ENCODE results near the gene JARID2. TPM values are rescaled to one million over a fixed set of nuclear protein-coding genes. Genes with fewer than 3 reads are reported as not detected.

The JARID2 gene
- total and polyA plus RNA-seq, 12 donors, result 2.3 to 11.6 (median 8.7) TPM

GRCh38 chr6:15479761-15480160 lies 233.9 kb downstream of the JARID2 start:
- Histone ChIP-seq H3K4me1 (peaks cover 17 to 81% (median 47%) of the 10 kb centered on the region in 9 donors), H3K36me3 (peaks cover 0 to 15% (median 0%) of the 10 kb centered on the region in 9 donors), H3K9me3 (no peaks in the 10 kb centered on the region), H3K27ac (no peak overlapping the region), H3K27me3 (no peaks in the 10 kb centered on the region), H3K4me3 (no peak overlapping the region)
- TF ChIP-seq, protein P1, sequence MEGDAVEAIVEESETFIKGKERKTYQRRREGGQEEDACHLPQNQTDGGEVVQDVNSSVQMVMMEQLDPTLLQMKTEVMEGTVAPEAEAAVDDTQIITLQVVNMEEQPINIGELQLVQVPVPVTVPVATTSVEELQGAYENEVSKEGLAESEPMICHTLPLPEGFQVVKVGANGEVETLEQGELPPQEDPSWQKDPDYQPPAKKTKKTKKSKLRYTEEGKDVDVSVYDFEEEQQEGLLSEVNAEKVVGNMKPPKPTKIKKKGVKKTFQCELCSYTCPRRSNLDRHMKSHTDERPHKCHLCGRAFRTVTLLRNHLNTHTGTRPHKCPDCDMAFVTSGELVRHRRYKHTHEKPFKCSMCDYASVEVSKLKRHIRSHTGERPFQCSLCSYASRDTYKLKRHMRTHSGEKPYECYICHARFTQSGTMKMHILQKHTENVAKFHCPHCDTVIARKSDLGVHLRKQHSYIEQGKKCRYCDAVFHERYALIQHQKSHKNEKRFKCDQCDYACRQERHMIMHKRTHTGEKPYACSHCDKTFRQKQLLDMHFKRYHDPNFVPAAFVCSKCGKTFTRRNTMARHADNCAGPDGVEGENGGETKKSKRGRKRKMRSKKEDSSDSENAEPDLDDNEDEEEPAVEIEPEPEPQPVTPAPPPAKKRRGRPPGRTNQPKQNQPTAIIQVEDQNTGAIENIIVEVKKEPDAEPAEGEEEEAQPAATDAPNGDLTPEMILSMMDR (IDR thresholded peaks at IDR 0.05), result no peak
- ATAC-seq (peak in 7 of 8 donors; percentile 41 to 73 (median 64)), DNase-seq (peak in 1 of 2 donors; percentile 57)
- 44 to 58% methylated on average over 5 of the region's 5 CpGs for WGBS, 2 donors
- intact Hi-C loops (cut with DNase I), result loop anchor here in 2 of 10 donors (10.0 kb wide), 2 partner anchors 225 to 775 kb away; no protein-coding TSS in a partner anchor

- no peak overlapping the region for H3K4me3 ChIP-seq
- 79 to 86% methylated on average over 7 of the region's 7 CpGs for WGBS, 2 donors
- no peaks in the 10 kb centered on the region for H3K27me3 ChIP-seq
- ATAC-seq, result no peak
- TF ChIP-seq, protein P1 (IDR thresholded peaks at IDR 0.05), result no peak
- peaks cover 0 to 9% (median 0%) of the 10 kb centered on the region in 9 donors for H3K36me3 ChIP-seq
- intact Hi-C loops (cut with DNase I), result no loop called here
- peaks cover 13 to 75% (median 45%) of the 10 kb centered on the region in 9 donors for H3K4me1 ChIP-seq
- H3K9me3 ChIP-seq, result no peaks in the 10 kb centered on the region
- H3K27ac ChIP-seq, result no peak overlapping the region
- DNase-seq, result no peak
Observed at GRCh38 chr6:15480525-15480924, 234.7 kb downstream of the JARID2 start.

GRCh38 chr6:15481390-15482291 lies 235.8 kb downstream of the JARID2 start:
- H3K4me1 ChIP-seq, result peaks cover 5 to 70% (median 38%) of the 10 kb centered on the region in 9 donors

DNA sequence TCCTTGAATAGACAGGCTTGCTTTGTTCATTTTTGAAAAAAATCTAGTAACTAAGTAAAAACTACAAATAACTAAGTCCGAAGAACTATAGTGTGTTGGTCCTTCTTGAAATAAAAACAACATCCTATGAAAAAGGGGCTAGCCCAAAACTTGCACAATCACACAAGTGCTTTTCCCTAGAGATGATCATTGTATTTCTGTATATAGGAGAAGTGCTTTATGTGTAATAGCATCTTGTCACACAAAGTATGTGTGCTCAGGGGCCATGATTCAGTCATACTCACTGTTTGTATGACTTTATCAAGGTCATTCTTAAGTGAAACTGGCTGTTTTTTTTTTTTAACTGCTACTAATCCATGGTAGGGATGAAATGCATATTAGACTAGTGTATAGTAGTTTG lies 237.2 kb downstream of the JARID2 start:
- H3K4me1 ChIP-seq, result peaks cover 0 to 56% (median 25%) of the 10 kb centered on the region in 9 donors
- TF ChIP-seq, protein P1 (IDR thresholded peaks at IDR 0.05), result no peak
- H3K4me3 ChIP-seq, result no peak overlapping the region
- no peaks in the 10 kb centered on the region for H3K9me3 ChIP-seq
- ATAC-seq (no peak), DNase-seq (no peak)
- intact Hi-C loops (cut with DNase I), result no loop called here
- H3K27ac ChIP-seq, result no peak overlapping the region
- WGBS, 2 donors, result 92 to 98% methylated on average over 1 of the region's 1 CpG
- no peaks in the 10 kb centered on the region for H3K27me3 ChIP-seq
- H3K36me3 ChIP-seq, result peaks cover 0 to 14% (median 10%) of the 10 kb centered on the region in 9 donors

More at GRCh38 chr6:15481390-15482291, 235.8 kb downstream of the JARID2 start:
- DNase-seq (no peak), ATAC-seq (peak in 1 of 8 donors; percentile 30)
- 55 to 69% methylated on average over 10 of the region's 10 CpGs for WGBS, 2 donors
- H3K27me3 ChIP-seq, result no peaks in the 10 kb centered on the region
- TF ChIP-seq, protein P1 (IDR thresholded peaks at IDR 0.05), result no peak
- H3K4me3 ChIP-seq, result no peak overlapping the region
- intact Hi-C loops (cut with DNase I), result no loop called here
- no peaks in the 10 kb centered on the region for H3K9me3 ChIP-seq
- H3K27ac ChIP-seq, result no peak overlapping the region
- no peaks in the 10 kb centered on the region for H3K36me3 ChIP-seq

Data from heart right ventricle (tissue), 16 donors.